GM23338 (cell line): ENCODE measurements around the gene ZDHHC18. TPM values are rescaled to one million over a fixed set of nuclear protein-coding genes. Genes with fewer than 3 reads are reported as not detected.

Experiments
- ATAC-seq: fragments of 200-7000 bp; cut with Tn5 transposase; 3 replicates; pipeline ENCODE4 v1.9.1; 2020
- DNase-seq: peaks from one replicate; pipeline ENCODE4 v3.0.0-alpha.2; 2015; ENCODE audit warnings: low spot score
- H2AFZ ChIP-seq: fragments of 200-600 bp; sonication (generic); 2 replicates; pipeline ENCODE4 v1.8.0; 2016; ENCODE audit warnings: antibody characterized with exemption, mild to moderate bottlenecking, moderate library complexity
- H3F3A ChIP-seq: fragments of 200-600 bp; sonication (generic); replicated peaks from 2 replicates; pipeline ENCODE4 v1.8.0; 2017; ENCODE audit warnings: antibody characterized with exemption, mixed run types, low read depth
- H3K27ac ChIP-seq: fragments of 200-600 bp; sonication (generic); 2 replicates; pipeline ENCODE4 v1.6.1; 2016; ENCODE audit warnings: low read depth
- H3K27me3 ChIP-seq: fragments of 200-600 bp; sonication (generic); 2 replicates; pipeline ENCODE4 v1.8.0; 2016; ENCODE audit warnings: mild to moderate bottlenecking, mixed run types, moderate library complexity; ENCODE audit not compliant: insufficient read depth
- H3K36me3 ChIP-seq: fragments of 200-600 bp; sonication (generic); 2 replicates; pipeline ENCODE4 v1.8.0; 2016; ENCODE audit warnings: mild to moderate bottlenecking; ENCODE audit not compliant: insufficient read depth
- H3K4me1 ChIP-seq: fragments of 200-600 bp; sonication (generic); 2 replicates; pipeline ENCODE4 v1.8.0; 2016; ENCODE audit warnings: mild to moderate bottlenecking, moderate library complexity; ENCODE audit not compliant: insufficient read depth
- H3K4me2 ChIP-seq: fragments of 200-600 bp; sonication (generic); 2 replicates; pipeline ENCODE4 v1.7.1; 2017; ENCODE audit warnings: mixed run types
- H3K4me3 ChIP-seq: fragments of 200-600 bp; sonication (generic); 2 replicates; pipeline ENCODE4 v1.6.1; 2016; ENCODE audit warnings: mixed run types
- H3K79me2 ChIP-seq: fragments of 200-600 bp; sonication (generic); replicated peaks from 2 replicates; pipeline ENCODE4 v1.8.0; 2017; ENCODE audit warnings: mild to moderate bottlenecking; ENCODE audit not compliant: insufficient read depth
- H3K9me2 ChIP-seq: fragments of 200-600 bp; sonication (generic); 2 replicates; pipeline ENCODE4 v1.8.0; 2017; ENCODE audit not compliant: insufficient read depth
- H4K20me1 ChIP-seq: fragments of 200-600 bp; sonication (generic); replicated peaks from 2 replicates; pipeline ENCODE4 v1.8.0; 2017; ENCODE audit warnings: mild to moderate bottlenecking; ENCODE audit not compliant: insufficient read depth
- H3K27ac Mint-ChIP-seq: 2 replicates; pipeline ENCODE4 v1.8.0; 2020; ENCODE audit warnings: inconsistent platforms, mild to moderate bottlenecking, moderate library complexity, mixed read lengths
- H3K27me3 Mint-ChIP-seq: 3 replicates; pipeline ENCODE4 v1.8.0; 2022; ENCODE audit warnings: low read depth, mild to moderate bottlenecking, moderate library complexity, mixed read lengths, inconsistent platforms; ENCODE audit not compliant: insufficient read depth, poor library complexity
- H3K36me3 Mint-ChIP-seq: 3 replicates; pipeline ENCODE4 v1.8.0; 2021; ENCODE audit warnings: low read depth, mild to moderate bottlenecking, inconsistent platforms, moderate library complexity, mixed read lengths
- H3K4me1 Mint-ChIP-seq: 3 replicates; pipeline ENCODE4 v1.8.0; 2020; ENCODE audit warnings: mild to moderate bottlenecking, inconsistent platforms, mixed read lengths
- H3K4me3 Mint-ChIP-seq: 3 replicates; pipeline ENCODE4 v1.8.0; 2021; ENCODE audit warnings: moderate library complexity, mild to moderate bottlenecking, inconsistent platforms, mixed read lengths
- H3K9me3 Mint-ChIP-seq: 3 replicates; pipeline ENCODE4 v1.8.0; 2020; ENCODE audit warnings: moderate library complexity, mild to moderate bottlenecking, inconsistent platforms, mixed read lengths
- CREB1 ChIP-seq: fragments of 250-450 bp; sonication (Bioruptor Pico); IDR thresholded peaks from 2 replicates; pipeline ENCODE4 v1.5.0; 2020; ENCODE audit warnings: low read depth, mild to moderate bottlenecking, moderate library complexity
- EZH2 ChIP-seq: fragments of 200-600 bp; sonication (generic); IDR thresholded peaks from one replicate; pipeline ENCODE4 v1.8.0; 2017; ENCODE audit warnings: antibody characterized with exemption, mild to moderate bottlenecking, low read depth; ENCODE audit not compliant: unreplicated experiment
- EZH2phosphoT487 ChIP-seq: fragments of 200-600 bp; sonication (generic); IDR thresholded peaks from one replicate; pipeline ENCODE4 v1.8.1; 2018; ENCODE audit warnings: antibody characterized with exemption; ENCODE audit not compliant: unreplicated experiment
- JUNB ChIP-seq: IDR thresholded peaks from one replicate; pipeline ENCODE4 v1.6.1; 2016; ENCODE audit warnings: antibody characterized with exemption; ENCODE audit not compliant: unreplicated experiment
- NANOG ChIP-seq: IDR thresholded peaks from 2 replicates; pipeline ENCODE4 v1.6.1; 2016; ENCODE audit warnings: antibody characterized with exemption, borderline replicate concordance
- POLR2AphosphoS5 ChIP-seq: IDR thresholded peaks from 2 replicates; pipeline ENCODE4 v1.6.1; 2016; ENCODE audit warnings: antibody characterized with exemption, low read depth
- STAT1 ChIP-seq: IDR thresholded peaks from one replicate; pipeline ENCODE4 v1.6.1; 2016; ENCODE audit warnings: antibody characterized with exemption; ENCODE audit not compliant: unreplicated experiment
- ZNF114 ChIP-seq: fragments of 250-450 bp; sonication (Bioruptor Pico); IDR thresholded peaks from 2 replicates; pipeline ENCODE4 v1.5.0; 2020; ENCODE audit warnings: mild to moderate bottlenecking, moderate library complexity
- ZNF331 ChIP-seq: fragments of 250-450 bp; sonication (Bioruptor Pico); IDR thresholded peaks from 2 replicates; pipeline ENCODE4 v1.5.0; 2020; ENCODE audit warnings: low read depth, mild to moderate bottlenecking, moderate library complexity
- polyA plus RNA-seq: library from polyadenylated mRNA; unstranded; fragments of >200 nt; fragmentation: Nextera tagmentation; extraction: Ambion mirVana; gene quantifications from 2 replicates; pipeline ENCODE4 v1.2.1, GENCODE V29; 2016
- total RNA-seq: library from RNA; depleted of rRNA; stranded (reverse); fragments of >200 nt; shearing (Covaris generic); gene quantifications from 2 replicates; pipeline ENCODE4 v1.2.3, GENCODE V29; 2014
- TF ChIP-seq, protein P1 (sequence below): fragments of 250-450 bp; sonication (Bioruptor Pico); IDR thresholded peaks from 2 replicates; pipeline ENCODE4 v1.5.0; 2020; ENCODE audit warnings: mild to moderate bottlenecking, moderate library complexity
- TF ChIP-seq, protein P2 (sequence below): IDR thresholded peaks from one replicate; pipeline ENCODE4 v1.6.1; 2018; ENCODE audit warnings: antibody characterized with exemption; ENCODE audit not compliant: unreplicated experiment
- TF ChIP-seq, protein P3 (sequence below): IDR thresholded peaks from 2 replicates; pipeline ENCODE4 v1.6.1; 2016; ENCODE audit warnings: antibody characterized with exemption
- TF ChIP-seq, protein P4 (sequence below), 2 experiments: fragments of 200-600 bp in 1 of 2; sonication (generic) in 1 of 2; conservative IDR thresholded peaks; 2 replicates each; pipeline versions ENCODE4 v1.5.1 to v1.6.1; 2016 to 2017; ENCODE audit warnings: antibody characterized with exemption in 2 of 2, low read depth in 2 of 2, mild to moderate bottlenecking in 2 of 2, moderate library complexity in 1 of 2

The ZDHHC18 gene
- total and polyA plus RNA-seq, 2 experiments from 2014 or later: 6.3 to 26.8 TPM

DNA sequence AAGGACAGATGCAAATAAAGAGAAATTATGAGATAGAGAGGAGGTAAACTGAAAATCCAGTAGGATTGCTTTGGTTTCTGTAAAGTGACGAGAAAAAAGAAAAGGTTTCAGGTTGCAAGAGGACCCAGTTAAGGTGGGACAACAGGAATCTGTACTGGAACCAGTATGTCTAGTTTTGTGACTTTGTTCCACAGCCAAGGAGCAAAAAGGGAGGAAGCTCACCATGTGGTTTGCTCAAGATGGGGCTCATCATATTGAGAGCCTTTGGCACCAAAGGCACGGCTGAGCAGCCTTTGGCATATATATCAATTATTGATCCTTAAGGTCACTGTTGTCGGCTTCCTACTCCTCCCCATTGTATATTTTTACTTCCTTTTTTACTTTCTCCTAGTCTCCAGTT, 1.8 kb upstream of the ZDHHC18 start:
- H3K4me1 ChIP-seq: peaks cover 20% of the 10 kb centered on the region
- H3K27ac Mint-ChIP-seq: no peak overlapping the region
- peak overlapping the region; percentile 66; the same call in 1 of the 2 replicates for H2AFZ ChIP-seq
- H3K27me3 ChIP-seq: peaks cover 3% of the 10 kb centered on the region; the same call in 1 of the 2 replicates
- peaks cover 2% of the 10 kb centered on the region; the same call in 1 of the 3 replicates for H3K36me3 Mint-ChIP-seq
- no peak overlapping the region for H3K4me3 ChIP-seq
- peaks cover 7% of the 10 kb centered on the region; the same call in 2 of the 3 replicates for H3K9me3 Mint-ChIP-seq
- ATAC-seq (no peak), DNase-seq (no peak)
- H3K27ac ChIP-seq: no peak overlapping the region
- peaks cover 3% of the 10 kb centered on the region; the same call in 1 of the 2 replicates for H3F3A ChIP-seq
- H3K27me3 Mint-ChIP-seq: peaks cover 19% of the 10 kb centered on the region
- no peak overlapping the region for H3K4me2 ChIP-seq
- no peaks in the 10 kb centered on the region for H4K20me1 ChIP-seq
- peaks cover 32% of the 10 kb centered on the region for H3K4me1 Mint-ChIP-seq
- no peak overlapping the region for H3K4me3 Mint-ChIP-seq
- H3K9me2 ChIP-seq: no peaks in the 10 kb centered on the region
- TF ChIP-seq JUNB: no peak
- no peak for TF ChIP-seq POLR2AphosphoS5
- TF ChIP-seq, protein P1, sequence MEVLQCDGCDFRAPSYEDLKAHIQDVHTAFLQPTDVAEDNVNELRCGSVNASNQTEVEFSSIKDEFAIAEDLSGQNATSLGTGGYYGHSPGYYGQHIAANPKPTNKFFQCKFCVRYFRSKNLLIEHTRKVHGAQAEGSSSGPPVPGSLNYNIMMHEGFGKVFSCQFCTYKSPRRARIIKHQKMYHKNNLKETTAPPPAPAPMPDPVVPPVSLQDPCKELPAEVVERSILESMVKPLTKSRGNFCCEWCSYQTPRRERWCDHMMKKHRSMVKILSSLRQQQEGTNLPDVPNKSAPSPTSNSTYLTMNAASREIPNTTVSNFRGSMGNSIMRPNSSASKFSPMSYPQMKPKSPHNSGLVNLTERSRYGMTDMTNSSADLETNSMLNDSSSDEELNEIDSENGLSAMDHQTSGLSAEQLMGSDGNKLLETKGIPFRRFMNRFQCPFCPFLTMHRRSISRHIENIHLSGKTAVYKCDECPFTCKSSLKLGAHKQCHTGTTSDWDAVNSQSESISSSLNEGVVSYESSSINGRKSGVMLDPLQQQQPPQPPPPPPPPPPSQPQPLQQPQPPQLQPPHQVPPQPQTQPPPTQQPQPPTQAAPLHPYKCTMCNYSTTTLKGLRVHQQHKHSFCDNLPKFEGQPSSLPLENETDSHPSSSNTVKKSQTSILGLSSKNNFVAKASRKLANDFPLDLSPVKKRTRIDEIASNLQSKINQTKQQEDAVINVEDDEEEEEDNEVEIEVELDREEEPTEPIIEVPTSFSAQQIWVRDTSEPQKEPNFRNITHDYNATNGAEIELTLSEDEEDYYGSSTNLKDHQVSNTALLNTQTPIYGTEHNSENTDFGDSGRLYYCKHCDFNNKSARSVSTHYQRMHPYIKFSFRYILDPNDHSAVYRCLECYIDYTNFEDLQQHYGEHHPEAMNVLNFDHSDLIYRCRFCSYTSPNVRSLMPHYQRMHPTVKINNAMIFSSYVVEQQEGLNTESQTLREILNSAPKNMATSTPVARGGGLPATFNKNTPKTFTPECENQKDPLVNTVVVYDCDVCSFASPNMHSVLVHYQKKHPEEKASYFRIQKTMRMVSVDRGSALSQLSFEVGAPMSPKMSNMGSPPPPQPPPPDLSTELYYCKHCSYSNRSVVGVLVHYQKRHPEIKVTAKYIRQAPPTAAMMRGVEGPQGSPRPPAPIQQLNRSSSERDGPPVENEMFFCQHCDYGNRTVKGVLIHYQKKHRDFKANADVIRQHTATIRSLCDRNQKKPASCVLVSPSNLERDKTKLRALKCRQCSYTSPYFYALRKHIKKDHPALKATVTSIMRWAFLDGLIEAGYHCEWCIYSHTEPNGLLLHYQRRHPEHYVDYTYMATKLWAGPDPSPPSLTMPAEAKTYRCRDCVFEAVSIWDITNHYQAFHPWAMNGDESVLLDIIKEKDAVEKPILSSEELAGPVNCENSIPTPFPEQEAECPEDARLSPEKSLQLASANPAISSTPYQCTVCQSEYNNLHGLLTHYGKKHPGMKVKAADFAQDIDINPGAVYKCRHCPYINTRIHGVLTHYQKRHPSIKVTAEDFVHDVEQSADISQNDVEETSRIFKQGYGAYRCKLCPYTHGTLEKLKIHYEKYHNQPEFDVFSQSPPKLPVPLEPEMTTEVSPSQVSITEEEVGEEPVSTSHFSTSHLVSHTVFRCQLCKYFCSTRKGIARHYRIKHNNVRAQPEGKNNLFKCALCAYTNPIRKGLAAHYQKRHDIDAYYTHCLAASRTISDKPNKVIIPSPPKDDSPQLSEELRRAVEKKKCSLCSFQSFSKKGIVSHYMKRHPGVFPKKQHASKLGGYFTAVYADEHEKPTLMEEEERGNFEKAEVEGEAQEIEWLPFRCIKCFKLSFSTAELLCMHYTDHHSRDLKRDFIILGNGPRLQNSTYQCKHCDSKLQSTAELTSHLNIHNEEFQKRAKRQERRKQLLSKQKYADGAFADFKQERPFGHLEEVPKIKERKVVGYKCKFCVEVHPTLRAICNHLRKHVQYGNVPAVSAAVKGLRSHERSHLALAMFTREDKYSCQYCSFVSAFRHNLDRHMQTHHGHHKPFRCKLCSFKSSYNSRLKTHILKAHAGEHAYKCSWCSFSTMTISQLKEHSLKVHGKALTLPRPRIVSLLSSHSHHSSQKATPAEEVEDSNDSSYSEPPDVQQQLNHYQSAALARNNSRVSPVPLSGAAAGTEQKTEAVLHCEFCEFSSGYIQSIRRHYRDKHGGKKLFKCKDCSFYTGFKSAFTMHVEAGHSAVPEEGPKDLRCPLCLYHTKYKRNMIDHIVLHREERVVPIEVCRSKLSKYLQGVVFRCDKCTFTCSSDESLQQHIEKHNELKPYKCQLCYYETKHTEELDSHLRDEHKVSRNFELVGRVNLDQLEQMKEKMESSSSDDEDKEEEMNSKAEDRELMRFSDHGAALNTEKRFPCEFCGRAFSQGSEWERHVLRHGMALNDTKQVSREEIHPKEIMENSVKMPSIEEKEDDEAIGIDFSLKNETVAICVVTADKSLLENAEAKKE: no peak
- TF ChIP-seq NANOG: no peak
- TF ChIP-seq, protein P2, sequence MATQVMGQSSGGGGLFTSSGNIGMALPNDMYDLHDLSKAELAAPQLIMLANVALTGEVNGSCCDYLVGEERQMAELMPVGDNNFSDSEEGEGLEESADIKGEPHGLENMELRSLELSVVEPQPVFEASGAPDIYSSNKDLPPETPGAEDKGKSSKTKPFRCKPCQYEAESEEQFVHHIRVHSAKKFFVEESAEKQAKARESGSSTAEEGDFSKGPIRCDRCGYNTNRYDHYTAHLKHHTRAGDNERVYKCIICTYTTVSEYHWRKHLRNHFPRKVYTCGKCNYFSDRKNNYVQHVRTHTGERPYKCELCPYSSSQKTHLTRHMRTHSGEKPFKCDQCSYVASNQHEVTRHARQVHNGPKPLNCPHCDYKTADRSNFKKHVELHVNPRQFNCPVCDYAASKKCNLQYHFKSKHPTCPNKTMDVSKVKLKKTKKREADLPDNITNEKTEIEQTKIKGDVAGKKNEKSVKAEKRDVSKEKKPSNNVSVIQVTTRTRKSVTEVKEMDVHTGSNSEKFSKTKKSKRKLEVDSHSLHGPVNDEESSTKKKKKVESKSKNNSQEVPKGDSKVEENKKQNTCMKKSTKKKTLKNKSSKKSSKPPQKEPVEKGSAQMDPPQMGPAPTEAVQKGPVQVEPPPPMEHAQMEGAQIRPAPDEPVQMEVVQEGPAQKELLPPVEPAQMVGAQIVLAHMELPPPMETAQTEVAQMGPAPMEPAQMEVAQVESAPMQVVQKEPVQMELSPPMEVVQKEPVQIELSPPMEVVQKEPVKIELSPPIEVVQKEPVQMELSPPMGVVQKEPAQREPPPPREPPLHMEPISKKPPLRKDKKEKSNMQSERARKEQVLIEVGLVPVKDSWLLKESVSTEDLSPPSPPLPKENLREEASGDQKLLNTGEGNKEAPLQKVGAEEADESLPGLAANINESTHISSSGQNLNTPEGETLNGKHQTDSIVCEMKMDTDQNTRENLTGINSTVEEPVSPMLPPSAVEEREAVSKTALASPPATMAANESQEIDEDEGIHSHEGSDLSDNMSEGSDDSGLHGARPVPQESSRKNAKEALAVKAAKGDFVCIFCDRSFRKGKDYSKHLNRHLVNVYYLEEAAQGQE: no peak
- no peak for TF ChIP-seq ZNF114 (CRISPR knock-in tag)
- TF ChIP-seq, protein P3, sequence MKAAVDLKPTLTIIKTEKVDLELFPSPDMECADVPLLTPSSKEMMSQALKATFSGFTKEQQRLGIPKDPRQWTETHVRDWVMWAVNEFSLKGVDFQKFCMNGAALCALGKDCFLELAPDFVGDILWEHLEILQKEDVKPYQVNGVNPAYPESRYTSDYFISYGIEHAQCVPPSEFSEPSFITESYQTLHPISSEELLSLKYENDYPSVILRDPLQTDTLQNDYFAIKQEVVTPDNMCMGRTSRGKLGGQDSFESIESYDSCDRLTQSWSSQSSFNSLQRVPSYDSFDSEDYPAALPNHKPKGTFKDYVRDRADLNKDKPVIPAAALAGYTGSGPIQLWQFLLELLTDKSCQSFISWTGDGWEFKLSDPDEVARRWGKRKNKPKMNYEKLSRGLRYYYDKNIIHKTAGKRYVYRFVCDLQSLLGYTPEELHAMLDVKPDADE: no peak
- TF ChIP-seq STAT1: no peak
- TF ChIP-seq CREB1 (CRISPR knock-in tag): no peak
- TF ChIP-seq, protein P4, sequence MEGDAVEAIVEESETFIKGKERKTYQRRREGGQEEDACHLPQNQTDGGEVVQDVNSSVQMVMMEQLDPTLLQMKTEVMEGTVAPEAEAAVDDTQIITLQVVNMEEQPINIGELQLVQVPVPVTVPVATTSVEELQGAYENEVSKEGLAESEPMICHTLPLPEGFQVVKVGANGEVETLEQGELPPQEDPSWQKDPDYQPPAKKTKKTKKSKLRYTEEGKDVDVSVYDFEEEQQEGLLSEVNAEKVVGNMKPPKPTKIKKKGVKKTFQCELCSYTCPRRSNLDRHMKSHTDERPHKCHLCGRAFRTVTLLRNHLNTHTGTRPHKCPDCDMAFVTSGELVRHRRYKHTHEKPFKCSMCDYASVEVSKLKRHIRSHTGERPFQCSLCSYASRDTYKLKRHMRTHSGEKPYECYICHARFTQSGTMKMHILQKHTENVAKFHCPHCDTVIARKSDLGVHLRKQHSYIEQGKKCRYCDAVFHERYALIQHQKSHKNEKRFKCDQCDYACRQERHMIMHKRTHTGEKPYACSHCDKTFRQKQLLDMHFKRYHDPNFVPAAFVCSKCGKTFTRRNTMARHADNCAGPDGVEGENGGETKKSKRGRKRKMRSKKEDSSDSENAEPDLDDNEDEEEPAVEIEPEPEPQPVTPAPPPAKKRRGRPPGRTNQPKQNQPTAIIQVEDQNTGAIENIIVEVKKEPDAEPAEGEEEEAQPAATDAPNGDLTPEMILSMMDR (conservative IDR thresholded peaks at IDR 0.05; ENCODE audit: low read depth in 2 of 2): no peak
- TF ChIP-seq EZH2: no peak
- no peak for TF ChIP-seq EZH2phosphoT487
- TF ChIP-seq ZNF331 (CRISPR knock-in tag): no peak
- H3K79me2 ChIP-seq: no peaks in the 10 kb centered on the region; the same call in 1 of the 2 replicates
- H3K36me3 ChIP-seq: no peaks in the 10 kb centered on the region
